Epithelial cell of proximal tubule (primary cell): Measurements from ENCODE around the gene HSD17B1. TPM values are rescaled to one million over a fixed set of nuclear protein-coding genes. Genes with fewer than 3 reads are reported as not detected.

Experiments
- DNase-seq: peaks from one replicate; pipeline ENCODE4 v3.0.0-alpha.2; 2011; ENCODE audit warnings: low read depth
- H3K4me3 ChIP-seq: 2 replicates; pipeline ENCODE4 v1.5.1; 2011; ENCODE audit warnings: low read depth, mild to moderate bottlenecking, low read length
- CTCF ChIP-seq: conservative IDR thresholded peaks from 2 replicates; pipeline ENCODE4 v1.5.1; 2012; ENCODE audit warnings: low read depth, mild to moderate bottlenecking, low read length
- total RNA-seq: library from RNA; depleted of rRNA; stranded (reverse); fragments of >200 nt; gene quantifications from 2 replicates; pipeline ENCODE4 v1.2.3, GENCODE V29; 2015

Gene HSD17B1
- total RNA-seq, 1 donor from 2014 or later = 0.75 TPM

- H3K4me3 ChIP-seq = no peak overlapping the region
- no peak for TF ChIP-seq CTCF
- DNase-seq = no peak
Measured at GRCh38 chr17:42525221-42525620, 27.5 kb upstream of the HSD17B1 start.

GRCh38 chr17:42526031-42526444 is 26.7 kb upstream of the HSD17B1 start:
- TF ChIP-seq CTCF = no peak
- no peak overlapping the region for H3K4me3 ChIP-seq
- DNase-seq = no peak

- no peak for DNase-seq
- H3K4me3 ChIP-seq = no peak overlapping the region
- no peak for TF ChIP-seq CTCF
Measured at GRCh38 chr17:42527932-42528331, 24.8 kb upstream of the HSD17B1 start.

GRCh38 chr17:42529061-42529460 is 23.7 kb upstream of the HSD17B1 start:
- no peak overlapping the region for H3K4me3 ChIP-seq
- no peak for DNase-seq
- TF ChIP-seq CTCF = no peak

- H3K4me3 ChIP-seq = no peak overlapping the region
- no peak for TF ChIP-seq CTCF
- no peak for DNase-seq
Measured at GRCh38 chr17:42530952-42531454, 21.7 kb upstream of the HSD17B1 start.

GRCh38 chr17:42531455-42532354 is 21.0 kb upstream of the HSD17B1 start:
- peak overlapping the region; percentile 59 for H3K4me3 ChIP-seq
- TF ChIP-seq CTCF = peak; percentile 23
- no peak for DNase-seq
